Measurements from ENCODE around the gene SLC35B2.

The SLC35B2 gene

GRCh38 chr6:44246663-44247337 lies 10.5 kb downstream of the SLC35B2 start, which contains the start of gene HSP90AB1:
TSS of gene HSP90AB1 (plus strand) at chr6:44247101. CDS start at chr6:44248630, 1,529 bp downstream.
- TF ChIP-seq CTCF (IDR thresholded peaks at IDR 0.05; ENCODE audit: low read length, missing control alignments): no peak
- peak within 1 kb of the TSS; percentile 100 for H3K4me3 ChIP-seq (replicated peaks; ENCODE audit: low read depth, low read length)
- DNase-seq (ENCODE audit: low read depth): peak; percentile 99

- TF ChIP-seq CTCF (IDR thresholded peaks at IDR 0.05; ENCODE audit: low read length, missing control alignments): no peak
- DNase-seq (ENCODE audit: low read depth): peak; percentile 83
- H3K4me3 ChIP-seq (replicated peaks; ENCODE audit: low read depth, low read length): peak overlapping the region; percentile 100
These were observed 11.2 kb downstream of the SLC35B2 start for GRCh38 chr6:44245912-44246662.

- DNase-seq (ENCODE audit: low read depth): no peak
- TF ChIP-seq CTCF (IDR thresholded peaks at IDR 0.05; ENCODE audit: low read length, missing control alignments): no peak
- H3K4me3 ChIP-seq (replicated peaks; ENCODE audit: low read depth, low read length): peak overlapping the region; percentile 100
These were observed 11.9 kb downstream of the SLC35B2 start for GRCh38 chr6:44245391-44245911.

- no peak for TF ChIP-seq CTCF (IDR thresholded peaks at IDR 0.05; ENCODE audit: low read length, missing control alignments)
- H3K4me3 ChIP-seq (replicated peaks; ENCODE audit: low read depth, low read length): no peak overlapping the region
- DNase-seq (ENCODE audit: low read depth): no peak
These were observed 14.0 kb downstream of the SLC35B2 start for GRCh38 chr6:44243345-44243744.

GRCh38 chr6:44238687-44239350 lies 18.5 kb downstream of the SLC35B2 start:
- no peak for TF ChIP-seq CTCF (IDR thresholded peaks at IDR 0.05; ENCODE audit: low read length, missing control alignments)
- no peak for DNase-seq (ENCODE audit: low read depth)
- H3K4me3 ChIP-seq (replicated peaks; ENCODE audit: low read depth, low read length): no peak overlapping the region

- TF ChIP-seq CTCF (IDR thresholded peaks at IDR 0.05; ENCODE audit: low read length, missing control alignments): peak; percentile 67
- peak; percentile 60 for DNase-seq (ENCODE audit: low read depth)
- peak overlapping the region; percentile 66 for H3K4me3 ChIP-seq (replicated peaks; ENCODE audit: low read depth, low read length)
These were observed 19.4 kb downstream of the SLC35B2 start for GRCh38 chr6:44237813-44238433.

All from fibroblast of pulmonary artery (primary cell).